HL-60 (cell line): ENCODE measurements around the gene TNRC6A.

Experiments used
- DNase-seq, 2 experiments: peaks; one replicate each; pipeline ENCODE4 v3.0.0-alpha.2; 2010 to 2020; ENCODE audit warnings: low read depth in 1 of 2, low spot score in 1 of 2
- H3K27ac ChIP-seq: fragments of 250-450 bp; sonication (Bioruptor Pico); replicated peaks from 2 replicates; pipeline ENCODE4 v1.5.1; 2020; ENCODE audit warnings: mild to moderate bottlenecking, moderate library complexity
- H3K27me3 ChIP-seq: fragments of 250-450 bp; sonication (Bioruptor Pico); 2 replicates; pipeline ENCODE4 v1.5.1; 2021; ENCODE audit warnings: mild to moderate bottlenecking, moderate library complexity; ENCODE audit not compliant: insufficient read depth, poor library complexity, severe bottlenecking
- H3K4me3 ChIP-seq: replicated peaks from 2 replicates; pipeline ENCODE4 v1.5.1; 2011; ENCODE audit warnings: mild to moderate bottlenecking, control low read depth, low read length; ENCODE audit not compliant: insufficient read depth
- GABPA ChIP-seq: IDR thresholded peaks from 2 replicates; pipeline ENCODE4 v1.6.1; 2012; ENCODE audit warnings: low read depth
- POLR2AphosphoS5 ChIP-seq: IDR thresholded peaks from 2 replicates; pipeline ENCODE4 v1.6.1; 2012; ENCODE audit warnings: low read depth
- SPI1 ChIP-seq: IDR thresholded peaks from 2 replicates; pipeline ENCODE4 v1.6.1; 2012; ENCODE audit warnings: low read depth, mild to moderate bottlenecking, borderline replicate concordance
- TF ChIP-seq, protein P1 (sequence below): IDR thresholded peaks from 2 replicates; pipeline ENCODE4 v1.6.1; 2012; ENCODE audit warnings: low read depth; ENCODE audit not compliant: insufficient replicate concordance
- TF ChIP-seq, protein P2 (sequence below): IDR thresholded peaks from one replicate; pipeline ENCODE4 v1.5.1; 2011; ENCODE audit warnings: low read length, control low read depth, inconsistent platforms; ENCODE audit not compliant: insufficient read depth

Gene TNRC6A

DNA sequence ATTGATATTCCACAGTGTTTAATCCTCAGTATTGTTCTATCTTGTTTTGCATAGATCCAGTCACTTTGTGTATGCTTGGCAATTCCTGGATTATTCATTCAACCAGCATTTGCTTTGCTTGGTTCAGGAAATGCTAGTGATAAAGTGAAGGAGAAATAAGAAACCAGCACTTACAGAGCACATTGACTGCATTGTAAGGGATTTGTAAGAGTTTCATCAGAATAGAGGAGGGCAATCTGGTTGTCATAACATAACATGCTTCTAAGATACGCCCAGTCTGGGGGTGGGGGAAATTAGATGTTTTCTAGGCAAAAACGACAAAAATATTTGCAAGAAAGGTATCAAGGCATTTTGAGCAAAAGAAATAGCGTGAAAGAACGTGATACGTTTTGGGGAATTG, 40.4 kb downstream of the TNRC6A start:
- no peak for TF ChIP-seq POLR2AphosphoS5
- TF ChIP-seq, protein P1, sequence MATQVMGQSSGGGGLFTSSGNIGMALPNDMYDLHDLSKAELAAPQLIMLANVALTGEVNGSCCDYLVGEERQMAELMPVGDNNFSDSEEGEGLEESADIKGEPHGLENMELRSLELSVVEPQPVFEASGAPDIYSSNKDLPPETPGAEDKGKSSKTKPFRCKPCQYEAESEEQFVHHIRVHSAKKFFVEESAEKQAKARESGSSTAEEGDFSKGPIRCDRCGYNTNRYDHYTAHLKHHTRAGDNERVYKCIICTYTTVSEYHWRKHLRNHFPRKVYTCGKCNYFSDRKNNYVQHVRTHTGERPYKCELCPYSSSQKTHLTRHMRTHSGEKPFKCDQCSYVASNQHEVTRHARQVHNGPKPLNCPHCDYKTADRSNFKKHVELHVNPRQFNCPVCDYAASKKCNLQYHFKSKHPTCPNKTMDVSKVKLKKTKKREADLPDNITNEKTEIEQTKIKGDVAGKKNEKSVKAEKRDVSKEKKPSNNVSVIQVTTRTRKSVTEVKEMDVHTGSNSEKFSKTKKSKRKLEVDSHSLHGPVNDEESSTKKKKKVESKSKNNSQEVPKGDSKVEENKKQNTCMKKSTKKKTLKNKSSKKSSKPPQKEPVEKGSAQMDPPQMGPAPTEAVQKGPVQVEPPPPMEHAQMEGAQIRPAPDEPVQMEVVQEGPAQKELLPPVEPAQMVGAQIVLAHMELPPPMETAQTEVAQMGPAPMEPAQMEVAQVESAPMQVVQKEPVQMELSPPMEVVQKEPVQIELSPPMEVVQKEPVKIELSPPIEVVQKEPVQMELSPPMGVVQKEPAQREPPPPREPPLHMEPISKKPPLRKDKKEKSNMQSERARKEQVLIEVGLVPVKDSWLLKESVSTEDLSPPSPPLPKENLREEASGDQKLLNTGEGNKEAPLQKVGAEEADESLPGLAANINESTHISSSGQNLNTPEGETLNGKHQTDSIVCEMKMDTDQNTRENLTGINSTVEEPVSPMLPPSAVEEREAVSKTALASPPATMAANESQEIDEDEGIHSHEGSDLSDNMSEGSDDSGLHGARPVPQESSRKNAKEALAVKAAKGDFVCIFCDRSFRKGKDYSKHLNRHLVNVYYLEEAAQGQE = no peak
- no peak for TF ChIP-seq SPI1
- TF ChIP-seq, protein P2, sequence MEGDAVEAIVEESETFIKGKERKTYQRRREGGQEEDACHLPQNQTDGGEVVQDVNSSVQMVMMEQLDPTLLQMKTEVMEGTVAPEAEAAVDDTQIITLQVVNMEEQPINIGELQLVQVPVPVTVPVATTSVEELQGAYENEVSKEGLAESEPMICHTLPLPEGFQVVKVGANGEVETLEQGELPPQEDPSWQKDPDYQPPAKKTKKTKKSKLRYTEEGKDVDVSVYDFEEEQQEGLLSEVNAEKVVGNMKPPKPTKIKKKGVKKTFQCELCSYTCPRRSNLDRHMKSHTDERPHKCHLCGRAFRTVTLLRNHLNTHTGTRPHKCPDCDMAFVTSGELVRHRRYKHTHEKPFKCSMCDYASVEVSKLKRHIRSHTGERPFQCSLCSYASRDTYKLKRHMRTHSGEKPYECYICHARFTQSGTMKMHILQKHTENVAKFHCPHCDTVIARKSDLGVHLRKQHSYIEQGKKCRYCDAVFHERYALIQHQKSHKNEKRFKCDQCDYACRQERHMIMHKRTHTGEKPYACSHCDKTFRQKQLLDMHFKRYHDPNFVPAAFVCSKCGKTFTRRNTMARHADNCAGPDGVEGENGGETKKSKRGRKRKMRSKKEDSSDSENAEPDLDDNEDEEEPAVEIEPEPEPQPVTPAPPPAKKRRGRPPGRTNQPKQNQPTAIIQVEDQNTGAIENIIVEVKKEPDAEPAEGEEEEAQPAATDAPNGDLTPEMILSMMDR = no peak
- no peak for TF ChIP-seq GABPA
- H3K27me3 ChIP-seq = no peaks in the 10 kb centered on the region
- no peak for DNase-seq
- H3K4me3 ChIP-seq = no peak overlapping the region
- H3K27ac ChIP-seq = no peak overlapping the region

GRCh38 chr16:24771132-24771778, 41.8 kb downstream of the TNRC6A start:
- TF ChIP-seq POLR2AphosphoS5 = no peak
- TF ChIP-seq, protein P1 = no peak
- TF ChIP-seq SPI1 = no peak
- no peak for TF ChIP-seq GABPA
- TF ChIP-seq, protein P2 = no peak
- Histone ChIP-seq H3K4me3 (no peak overlapping the region), H3K27me3 (no peaks in the 10 kb centered on the region), H3K27ac (no peak overlapping the region)
- DNase-seq = no peak

DNA sequence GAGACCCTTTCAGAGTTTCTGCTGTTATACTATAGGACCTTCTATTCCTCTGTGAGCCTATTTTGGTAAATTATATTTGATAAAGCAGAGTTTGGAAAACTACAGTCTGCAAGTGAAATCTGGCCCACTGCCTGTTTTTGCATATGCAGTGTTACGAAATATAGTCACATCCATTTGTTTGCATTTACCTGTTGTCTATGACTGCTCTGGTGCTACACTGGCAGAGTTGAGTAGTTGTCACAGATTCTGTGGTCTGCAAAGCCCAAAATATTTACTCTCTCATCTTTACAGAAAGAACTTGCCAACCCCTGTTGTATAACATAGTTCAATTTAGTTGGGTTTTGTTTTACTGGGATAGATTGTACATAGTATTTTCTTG, 42.3 kb downstream of the TNRC6A start:
- Histone ChIP-seq H3K4me3 (no peak overlapping the region), H3K27ac (no peak overlapping the region), H3K27me3 (no peaks in the 10 kb centered on the region)
- no peak for TF ChIP-seq SPI1
- TF ChIP-seq, protein P1 = no peak
- TF ChIP-seq, protein P2 = no peak
- no peak for TF ChIP-seq POLR2AphosphoS5
- TF ChIP-seq GABPA = no peak
- no peak for DNase-seq
